ENCODE data around the gene MGAT4A. TPM values are rescaled to one million over a fixed set of nuclear protein-coding genes. Genes with fewer than 3 reads are reported as not detected.
"Not testable (repeated sequence)": the region's sequence is repeated elsewhere in the genome, so short reads cannot be mapped to it uniquely, and the experiment has no call there.

The MGAT4A gene
- total and polyA plus RNA-seq, 5 donors from 2014 or later = 101 to 143 (median 127) TPM

DNA sequence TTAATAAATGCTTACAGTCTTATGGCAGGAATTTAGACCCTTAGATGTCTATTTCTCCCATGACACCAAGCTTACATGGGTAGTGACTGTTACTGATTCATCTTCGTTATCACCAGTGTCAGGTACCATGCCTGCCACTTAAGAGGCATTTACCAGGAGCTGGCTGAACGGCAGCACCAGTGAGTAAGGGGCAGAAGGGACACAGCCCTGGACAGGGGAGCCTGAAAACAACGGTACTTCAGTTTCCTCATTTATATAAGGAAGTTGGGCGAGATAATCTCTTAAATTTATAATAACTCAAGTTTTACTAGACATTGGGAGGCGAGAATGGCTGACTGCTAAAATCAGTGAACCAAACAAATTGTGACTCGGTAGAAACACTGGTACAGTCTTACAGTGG is 123.8 kb downstream of the MGAT4A start:
- Histone ChIP-seq H3K27me3 (ENCODE audit: control insufficient read depth, insufficient read depth, low read length) (no peaks in the 10 kb centered on the region), H3K9me3 (ENCODE audit: control insufficient read depth in 2 of 2, low read length in 2 of 2) (no peaks in the 10 kb centered on the region), H3K27ac (ENCODE audit: insufficient read depth, low read length, poor library complexity, severe bottlenecking) (peak overlapping the region; percentile 89), H3K36me3 (ENCODE audit: control insufficient read depth, insufficient read depth, low read length) (peaks cover 15% of the 10 kb centered on the region), H3K4me3 (ENCODE audit: low read depth, low read length) (peak overlapping the region; percentile 91), H3K4me1 (ENCODE audit: control insufficient read depth, insufficient read depth, low read length, poor library complexity, severe bottlenecking) (peaks cover 51% of the 10 kb centered on the region)
- Mint-ChIP-seq H3K27me3 (no peaks in the 10 kb centered on the region), H3K4me3 (peak overlapping the region; percentile 91 to 96 (median 94)), H3K9me3 (no peaks in the 10 kb centered on the region), H3K4me1 (peaks cover 32 to 71% (median 57%) of the 10 kb centered on the region in 4 donors), H3K36me3 (peaks cover 18% of the 10 kb centered on the region), H3K27ac (peak overlapping the region; percentile 92 to 98 (median 97))
- no peak for DNase-seq
- ATAC-seq (ENCODE audit: low read depth in 2 of 2) = no peak

DNA sequence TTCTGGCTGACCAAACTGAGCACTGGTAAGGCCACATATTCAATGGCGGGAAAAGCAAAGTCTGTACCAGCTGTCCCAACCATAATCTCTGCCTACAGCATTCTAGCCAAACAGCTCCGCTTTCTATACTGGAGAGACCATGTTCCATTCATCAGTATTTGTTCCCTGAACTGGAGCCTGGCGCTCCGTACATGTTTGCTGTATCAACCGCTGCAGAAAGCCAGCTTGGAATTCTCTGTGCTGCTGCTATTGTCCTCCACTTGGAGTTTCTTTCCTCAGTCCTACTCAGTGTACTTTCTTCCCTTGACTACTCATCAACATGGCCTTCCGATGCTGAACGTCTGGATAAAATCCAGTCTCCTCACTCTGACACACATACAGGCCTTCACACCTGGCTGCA is 124.5 kb downstream of the MGAT4A start:
- H3K4me1 Mint-ChIP-seq = peaks cover 32 to 66% (median 54%) of the 10 kb centered on the region in 4 donors
- H3K36me3 ChIP-seq (ENCODE audit: control insufficient read depth, insufficient read depth, low read length) = peaks cover 20% of the 10 kb centered on the region
- peak overlapping the region; percentile 91 for H3K4me3 ChIP-seq (ENCODE audit: low read depth, low read length)
- DNase-seq (no peak), ATAC-seq (ENCODE audit: low read depth in 2 of 2) (no peak)
- H3K36me3 Mint-ChIP-seq = peaks cover 17% of the 10 kb centered on the region
- H3K4me3 Mint-ChIP-seq = peak overlapping the region; percentile 40 to 94 (median 92)
- no peaks in the 10 kb centered on the region for H3K27me3 Mint-ChIP-seq
- H3K9me3 Mint-ChIP-seq = no peaks in the 10 kb centered on the region
- no peaks in the 10 kb centered on the region for H3K9me3 ChIP-seq (ENCODE audit: control insufficient read depth in 2 of 2, low read length in 2 of 2)
- no peaks in the 10 kb centered on the region for H3K27me3 ChIP-seq (ENCODE audit: control insufficient read depth, insufficient read depth, low read length)
- peak overlapping the region; percentile 89 for H3K27ac ChIP-seq (ENCODE audit: insufficient read depth, low read length, poor library complexity, severe bottlenecking)
- peak overlapping the region; percentile 92 to 98 (median 97) for H3K27ac Mint-ChIP-seq
- H3K4me1 ChIP-seq (ENCODE audit: control insufficient read depth, insufficient read depth, low read length, poor library complexity, severe bottlenecking) = peaks cover 47% of the 10 kb centered on the region

GRCh38 chr2:98605076-98605475 is 125.9 kb downstream of the MGAT4A start:
- Mint-ChIP-seq H3K4me3 (peak overlapping the region in 3 of 4 donors; percentile 34 to 94 (median 70)), H3K27me3 (no peaks in the 10 kb centered on the region), H3K36me3 (peaks cover 14% of the 10 kb centered on the region)

DNA sequence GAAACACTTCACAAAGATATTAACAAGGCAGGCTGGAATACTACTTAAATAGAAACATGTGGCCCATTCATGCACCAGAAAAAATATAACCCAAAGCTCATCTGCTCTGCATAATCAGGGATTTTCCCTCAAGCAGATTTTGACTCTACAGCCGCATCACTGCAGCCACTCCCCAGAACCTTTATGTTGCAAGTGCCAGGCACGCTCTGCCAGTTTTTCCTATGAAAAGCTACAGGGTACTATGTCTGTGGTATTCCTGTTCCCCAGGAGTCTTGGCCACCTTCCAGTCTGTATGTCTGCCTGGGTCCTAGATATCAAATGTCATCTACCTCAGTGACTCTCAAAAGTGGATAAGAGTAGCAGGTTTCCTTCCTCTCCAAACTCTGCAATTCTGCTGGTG is 126.4 kb downstream of the MGAT4A start:
- H3K9me3 Mint-ChIP-seq = no peaks in the 10 kb centered on the region
- peaks cover 17% of the 10 kb centered on the region for H3K36me3 Mint-ChIP-seq
- H3K4me1 ChIP-seq (ENCODE audit: control insufficient read depth, insufficient read depth, low read length, poor library complexity, severe bottlenecking) = peaks cover 28% of the 10 kb centered on the region
- ATAC-seq (ENCODE audit: low read depth in 2 of 2) (no peak), DNase-seq (no peak)
- H3K36me3 ChIP-seq (ENCODE audit: control insufficient read depth, insufficient read depth, low read length) = peaks cover 34% of the 10 kb centered on the region
- H3K27ac ChIP-seq (ENCODE audit: insufficient read depth, low read length, poor library complexity, severe bottlenecking) = no peak overlapping the region
- H3K27me3 ChIP-seq (ENCODE audit: control insufficient read depth, insufficient read depth, low read length) = no peaks in the 10 kb centered on the region
- no peaks in the 10 kb centered on the region for H3K9me3 ChIP-seq (ENCODE audit: control insufficient read depth in 2 of 2, low read length in 2 of 2)
- no peaks in the 10 kb centered on the region for H3K27me3 Mint-ChIP-seq
- H3K4me1 Mint-ChIP-seq = peaks cover 25 to 48% (median 36%) of the 10 kb centered on the region in 4 donors
- H3K27ac Mint-ChIP-seq = peak overlapping the region; percentile 76 to 97 (median 82)
- H3K4me3 ChIP-seq (ENCODE audit: low read depth, low read length) = no peak overlapping the region
- H3K4me3 Mint-ChIP-seq = peak overlapping the region in 3 of 4 donors; percentile 34 to 94 (median 35)

More at GRCh38 chr2:98605076-98605475, 125.9 kb downstream of the MGAT4A start:
- Histone ChIP-seq H3K4me3 (ENCODE audit: low read depth, low read length) (no peak overlapping the region), H3K9me3 (ENCODE audit: control insufficient read depth in 2 of 2, low read length in 2 of 2) (no peaks in the 10 kb centered on the region), H3K4me1 (ENCODE audit: control insufficient read depth, insufficient read depth, low read length, poor library complexity, severe bottlenecking) (peaks cover 34% of the 10 kb centered on the region), H3K36me3 (ENCODE audit: control insufficient read depth, insufficient read depth, low read length) (peaks cover 29% of the 10 kb centered on the region), H3K27ac (ENCODE audit: insufficient read depth, low read length, poor library complexity, severe bottlenecking) (no peak overlapping the region), H3K27me3 (ENCODE audit: control insufficient read depth, insufficient read depth, low read length) (no peaks in the 10 kb centered on the region)
- no peak for ATAC-seq (ENCODE audit: low read depth in 2 of 2)
- H3K9me3 Mint-ChIP-seq = no peaks in the 10 kb centered on the region
- H3K4me1 Mint-ChIP-seq = peaks cover 25 to 53% (median 42%) of the 10 kb centered on the region in 4 donors
- H3K27ac Mint-ChIP-seq = peak overlapping the region; percentile 76 to 97 (median 82)
- DNase-seq = no peak

DNA sequence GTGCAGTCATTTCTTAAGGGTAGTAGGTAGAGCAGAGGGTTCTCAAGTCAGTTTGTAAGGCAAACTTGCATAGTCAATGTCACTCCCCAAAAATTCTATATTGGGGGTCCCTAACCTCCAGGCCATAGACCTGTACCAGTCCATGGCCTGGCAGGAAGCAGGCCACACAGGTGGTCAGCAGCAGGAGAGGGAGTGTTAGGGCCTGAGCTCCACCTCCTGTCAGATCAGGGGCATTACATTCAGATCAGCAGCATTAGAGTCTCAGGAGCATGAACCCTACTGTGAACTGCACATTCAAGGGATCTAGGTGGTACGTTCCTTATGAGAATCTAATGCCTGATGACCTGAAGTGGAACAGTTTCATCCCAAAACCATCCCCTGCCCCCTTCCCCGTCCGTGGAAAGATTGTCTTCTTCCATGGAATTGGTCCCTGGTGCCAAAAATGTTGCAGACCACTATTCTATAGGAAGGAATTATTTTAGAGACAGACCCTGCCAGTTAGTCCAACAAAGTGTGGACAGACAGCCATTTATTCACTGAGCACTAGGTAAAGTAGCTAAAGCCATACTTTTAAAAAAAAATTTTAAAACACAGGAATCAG is 129.3 kb downstream of the MGAT4A start:
- DNase-seq (peak in 1 of 3 donors; percentile 43), ATAC-seq (ENCODE audit: low read depth in 2 of 2) (no peak)
- H3K36me3 Mint-ChIP-seq = peaks cover 19% of the 10 kb centered on the region
- H3K4me3 Mint-ChIP-seq = no peak overlapping the region
- Histone ChIP-seq H3K4me3 (ENCODE audit: low read depth, low read length) (no peak overlapping the region), H3K36me3 (ENCODE audit: control insufficient read depth, insufficient read depth, low read length) (peaks cover 55% of the 10 kb centered on the region), H3K9me3 (ENCODE audit: control insufficient read depth in 2 of 2, low read length in 2 of 2) (no peaks in the 10 kb centered on the region), H3K27ac (ENCODE audit: insufficient read depth, low read length, poor library complexity, severe bottlenecking) (no peak overlapping the region), H3K27me3 (ENCODE audit: control insufficient read depth, insufficient read depth, low read length) (no peaks in the 10 kb centered on the region), H3K4me1 (ENCODE audit: control insufficient read depth, insufficient read depth, low read length, poor library complexity, severe bottlenecking) (peaks cover 6% of the 10 kb centered on the region)
- H3K4me1 Mint-ChIP-seq = peaks cover 17 to 38% (median 32%) of the 10 kb centered on the region in 4 donors
- peak overlapping the region in 1 of 3 donors; percentile 56 for H3K27ac Mint-ChIP-seq
- no peaks in the 10 kb centered on the region for H3K9me3 Mint-ChIP-seq
- H3K27me3 Mint-ChIP-seq = no peaks in the 10 kb centered on the region

DNA sequence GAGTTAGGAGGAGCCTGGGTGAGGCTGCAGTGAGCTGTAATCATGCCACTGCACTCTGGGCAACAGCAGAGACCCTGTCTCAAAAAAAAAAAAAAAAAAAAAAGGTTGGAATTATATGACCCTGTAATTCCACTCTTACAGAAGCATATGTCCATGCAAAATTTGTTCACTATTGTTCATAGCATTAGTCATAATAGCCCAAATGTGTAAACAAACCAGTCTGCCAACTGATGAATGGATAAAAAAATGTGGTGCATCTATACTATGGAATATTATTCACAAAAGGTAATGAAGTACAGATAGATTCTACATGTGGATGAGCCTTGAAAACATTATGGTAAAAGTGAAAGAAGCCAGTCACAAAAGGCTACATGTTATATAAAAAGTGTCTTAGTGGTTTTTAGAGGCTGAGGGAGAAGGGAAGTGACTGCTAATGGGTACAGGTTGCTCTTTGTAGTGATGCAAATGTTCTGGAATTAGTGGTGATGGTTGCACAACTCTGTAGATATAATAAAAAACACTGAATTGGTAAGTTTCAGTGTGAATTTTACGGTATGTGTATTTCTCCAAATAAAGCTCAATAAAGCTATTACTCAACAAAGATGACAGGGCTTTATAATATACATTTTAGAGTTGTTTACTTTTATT is 132.0 kb downstream of the MGAT4A start:
- Histone ChIP-seq H3K4me1 (ENCODE audit: control insufficient read depth, insufficient read depth, low read length, poor library complexity, severe bottlenecking) (no peaks in the 10 kb centered on the region), H3K9me3 (ENCODE audit: control insufficient read depth in 2 of 2, low read length in 2 of 2) (peaks cover 0 to 3% of the 10 kb centered on the region in 2 experiments), H3K27ac (ENCODE audit: insufficient read depth, low read length, poor library complexity, severe bottlenecking) (peak overlapping the region; percentile 50), H3K4me3 (ENCODE audit: low read depth, low read length) (no peak overlapping the region), H3K36me3 (ENCODE audit: control insufficient read depth, insufficient read depth, low read length) (peaks cover 55% of the 10 kb centered on the region), H3K27me3 (ENCODE audit: control insufficient read depth, insufficient read depth, low read length) (no peaks in the 10 kb centered on the region)
- ATAC-seq (ENCODE audit: low read depth in 2 of 2) (no peak), DNase-seq (no peak)
- H3K27ac Mint-ChIP-seq = peak overlapping the region in 1 of 3 donors; percentile 4
- H3K4me3 Mint-ChIP-seq = no peak overlapping the region
- no peaks in the 10 kb centered on the region for H3K27me3 Mint-ChIP-seq
- H3K9me3 Mint-ChIP-seq = peaks cover 0 to 2% (median 0%) of the 10 kb centered on the region in 7 donors
- peaks cover 11 to 23% (median 13%) of the 10 kb centered on the region in 4 donors for H3K4me1 Mint-ChIP-seq
- H3K36me3 Mint-ChIP-seq = peaks cover 17% of the 10 kb centered on the region

GRCh38 chr2:98594665-98595064 is 136.3 kb downstream of the MGAT4A start:
- H3K9me3 Mint-ChIP-seq; H3K4me3 ChIP-seq (ENCODE audit: low read depth, low read length); H3K4me3 Mint-ChIP-seq; H3K27me3 Mint-ChIP-seq; H3K4me1 ChIP-seq (ENCODE audit: control insufficient read depth, insufficient read depth, low read length, poor library complexity, severe bottlenecking); H3K27me3 ChIP-seq (ENCODE audit: control insufficient read depth, insufficient read depth, low read length); H3K27ac ChIP-seq (ENCODE audit: insufficient read depth, low read length, poor library complexity, severe bottlenecking); ATAC-seq (ENCODE audit: low read depth in 2 of 2); DNase-seq; H3K27ac Mint-ChIP-seq; H3K9me3 ChIP-seq (ENCODE audit: control insufficient read depth in 2 of 2, low read length in 2 of 2): not testable (repeated sequence)
- peaks cover 41% of the 10 kb centered on the region for H3K36me3 Mint-ChIP-seq
- peaks cover 54% of the 10 kb centered on the region for H3K36me3 ChIP-seq (ENCODE audit: control insufficient read depth, insufficient read depth, low read length)
- peaks cover 12 to 24% (median 18%) of the 10 kb centered on the region in 4 donors for H3K4me1 Mint-ChIP-seq
